Trophoblast cell (in vitro differentiated cells and primary cell): ENCODE data around the gene G2E3.

Source experiments
- DNase-seq, 2 donors: peaks; one replicate each; pipeline ENCODE4 v3.0.0-alpha.2; 2016
- H2AFZ ChIP-seq: 2 replicates; pipeline ENCODE4 v1.6.1; 2013; ENCODE audit warnings: low read length, moderate library complexity, mild to moderate bottlenecking; ENCODE audit not compliant: insufficient read depth, poor library complexity
- H2AK5ac ChIP-seq: 2 replicates; pipeline ENCODE4 v1.6.1; 2013; ENCODE audit warnings: mild to moderate bottlenecking, low read length
- H2BK120ac ChIP-seq: 2 replicates; pipeline ENCODE4 v1.6.1; 2013; ENCODE audit warnings: low read length, mild to moderate bottlenecking, moderate library complexity; ENCODE audit not compliant: insufficient read depth, poor library complexity
- H2BK12ac ChIP-seq: 2 replicates; pipeline ENCODE4 v1.6.1; 2013; ENCODE audit warnings: mild to moderate bottlenecking, low read length, moderate library complexity
- H2BK5ac ChIP-seq: 2 replicates; pipeline ENCODE4 v1.6.1; 2013; ENCODE audit warnings: low read length, low read depth, moderate library complexity, mild to moderate bottlenecking; ENCODE audit not compliant: poor library complexity
- H3K14ac ChIP-seq: 2 replicates; pipeline ENCODE4 v1.6.1; 2013; ENCODE audit warnings: mild to moderate bottlenecking, low read length
- H3K18ac ChIP-seq: 2 replicates; pipeline ENCODE4 v1.6.1; 2013; ENCODE audit warnings: mild to moderate bottlenecking, low read length
- H3K23ac ChIP-seq: 2 replicates; pipeline ENCODE4 v1.6.1; 2013; ENCODE audit warnings: low read length
- H3K27ac ChIP-seq: 2 replicates; pipeline ENCODE4 v1.5.1; 2013; ENCODE audit warnings: low read depth, mild to moderate bottlenecking, inconsistent platforms, low read length, moderate library complexity
- H3K27me3 ChIP-seq: 2 replicates; pipeline ENCODE4 v1.6.1; 2013; ENCODE audit warnings: inconsistent platforms, mild to moderate bottlenecking, low read length, moderate library complexity; ENCODE audit not compliant: insufficient read depth
- H3K36me3 ChIP-seq, 2 experiments: 1 replicate in 1 of 2; 2 replicates in 1 of 2; pipeline ENCODE4 v1.6.1; 2013; ENCODE audit warnings: low read length in 2 of 2, mild to moderate bottlenecking in 2 of 2, moderate library complexity in 1 of 2; ENCODE audit not compliant: insufficient read depth in 2 of 2, control insufficient read depth in 1 of 2
- H3K4ac ChIP-seq: 2 replicates; pipeline ENCODE4 v1.6.1; 2013; ENCODE audit warnings: low read depth, mild to moderate bottlenecking, low read length, moderate library complexity
- H3K4me1 ChIP-seq, 2 experiments: 1 replicate in 1 of 2; 2 replicates in 1 of 2; pipeline ENCODE4 v1.6.1; 2013; ENCODE audit warnings: low read length in 2 of 2, mild to moderate bottlenecking in 2 of 2, moderate library complexity in 1 of 2; ENCODE audit not compliant: insufficient read depth in 2 of 2, control insufficient read depth in 1 of 2
- H3K4me2 ChIP-seq: 2 replicates; pipeline ENCODE4 v1.6.1; 2013; ENCODE audit warnings: inconsistent platforms, mild to moderate bottlenecking, low read length, moderate library complexity
- H3K4me3 ChIP-seq: 2 replicates; pipeline ENCODE4 v1.5.1; 2013; ENCODE audit warnings: mild to moderate bottlenecking, low read depth, low read length, inconsistent platforms
- H3K79me1 ChIP-seq: one replicate; pipeline ENCODE4 v1.6.1; 2013; ENCODE audit warnings: low read length
- H3K79me2 ChIP-seq: 2 replicates; pipeline ENCODE4 v1.6.1; 2013; ENCODE audit warnings: low read length, mild to moderate bottlenecking; ENCODE audit not compliant: control insufficient read depth, insufficient read depth, poor library complexity
- H3K9ac ChIP-seq: 2 replicates; pipeline ENCODE4 v1.6.1; 2013; ENCODE audit warnings: mild to moderate bottlenecking, low read length
- H3K9me3 ChIP-seq: 2 replicates; pipeline ENCODE4 v1.6.1; 2013; ENCODE audit warnings: low read depth, mild to moderate bottlenecking, control low read depth, inconsistent platforms, low read length; ENCODE audit not compliant: insufficient read depth
- H4K12ac ChIP-seq: 2 replicates; pipeline ENCODE4 v1.6.1; 2013; ENCODE audit warnings: low read depth, mild to moderate bottlenecking, low read length, moderate library complexity
- H4K8ac ChIP-seq: 2 replicates; pipeline ENCODE4 v1.6.1; 2013; ENCODE audit warnings: low read depth, mild to moderate bottlenecking, low read length, moderate library complexity
- H4K91ac ChIP-seq: one replicate; pipeline ENCODE4 v1.6.1; 2013; ENCODE audit warnings: low read depth, mild to moderate bottlenecking, low read length, moderate library complexity
- WGBS: extraction: QIAGEN DNeasy Blood & Tissue Kit; methylation state at CpG from one replicate; pipeline ENCODE4 v1.1.7; 2013; ENCODE audit warnings: missing lambda C conversion rate; ENCODE audit not compliant: insufficient read length, insufficient coverage; ENCODE audit errors: extremely low coverage; 5-methylcytosine and 5-hydroxymethylcytosine counted together

Gene G2E3

GRCh38 chr14:30648471-30648870 lies 89.5 kb downstream of the G2E3 start:
- Histone ChIP-seq H3K4me2 (no peak overlapping the region), H2BK12ac (no peak overlapping the region), H3K4me3 (no peak overlapping the region), H3K27ac (no peak overlapping the region), H2AFZ (no peak overlapping the region), H3K23ac (no peak overlapping the region), H3K79me2 (no peaks in the 10 kb centered on the region), H3K27me3 (no peaks in the 10 kb centered on the region), H3K4me1 (no peaks in the 10 kb centered on the region), H2AK5ac (no peak overlapping the region), H3K79me1 (no peaks in the 10 kb centered on the region), H4K8ac (no peak overlapping the region), H3K18ac (no peak overlapping the region), H2BK5ac (no peak overlapping the region), H3K9me3 (no peaks in the 10 kb centered on the region), H4K91ac (no peak overlapping the region), H3K9ac (no peak overlapping the region), H2BK120ac (no peak overlapping the region), H3K36me3 (peaks cover 6 to 18% of the 10 kb centered on the region in 2 experiments), H4K12ac (no peak overlapping the region), H3K14ac (no peak overlapping the region), H3K4ac (no peak overlapping the region)
- DNase-seq = no peak
- WGBS = no CpG with 5 or more reads among the region's 2 CpGs

- Histone ChIP-seq H3K9ac (no peak overlapping the region), H3K79me1 (no peaks in the 10 kb centered on the region), H3K14ac (no peak overlapping the region), H3K36me3 (peaks cover 10 to 21% of the 10 kb centered on the region in 2 experiments), H3K27ac (no peak overlapping the region), H2AK5ac (no peak overlapping the region), H4K8ac (no peak overlapping the region), H3K9me3 (no peaks in the 10 kb centered on the region), H2BK12ac (no peak overlapping the region), H2BK5ac (no peak overlapping the region), H3K23ac (no peak overlapping the region), H3K4ac (no peak overlapping the region), H3K4me2 (no peak overlapping the region), H3K4me3 (no peak overlapping the region), H3K4me1 (no peaks in the 10 kb centered on the region), H3K18ac (no peak overlapping the region), H2BK120ac (no peak overlapping the region), H4K12ac (no peak overlapping the region), H4K91ac (no peak overlapping the region), H3K79me2 (no peaks in the 10 kb centered on the region), H2AFZ (no peak overlapping the region), H3K27me3 (no peaks in the 10 kb centered on the region)
- no CpG with 5 or more reads among the region's 6 CpGs for WGBS
- no peak for DNase-seq
These were observed 93.0 kb downstream of the G2E3 start for GRCh38 chr14:30651937-30652336.

- no peak overlapping the region for H2AFZ ChIP-seq
- H3K79me2 ChIP-seq = no peaks in the 10 kb centered on the region
- no peaks in the 10 kb centered on the region for H3K4me1 ChIP-seq
- no peak overlapping the region for H3K18ac ChIP-seq
- H4K8ac ChIP-seq = no peak overlapping the region
- H3K9ac ChIP-seq = no peak overlapping the region
- peaks cover 8 to 18% of the 10 kb centered on the region in 2 experiments for H3K36me3 ChIP-seq
- H3K4me3 ChIP-seq = no peak overlapping the region
- H3K27me3 ChIP-seq = no peaks in the 10 kb centered on the region
- no peak overlapping the region for H3K14ac ChIP-seq
- no peak overlapping the region for H2BK12ac ChIP-seq
- no peak overlapping the region for H2AK5ac ChIP-seq
- no peaks in the 10 kb centered on the region for H3K79me1 ChIP-seq
- no peak overlapping the region for H3K23ac ChIP-seq
- H2BK120ac ChIP-seq = no peak overlapping the region
- H3K4ac ChIP-seq = no peak overlapping the region
- H2BK5ac ChIP-seq = no peak overlapping the region
- no peak overlapping the region for H3K4me2 ChIP-seq
- no peak overlapping the region for H4K12ac ChIP-seq
- no peak overlapping the region for H3K27ac ChIP-seq
- DNase-seq = no peak
- H3K9me3 ChIP-seq = no peaks in the 10 kb centered on the region
- no peak overlapping the region for H4K91ac ChIP-seq
These were observed 96.2 kb downstream of the G2E3 start for GRCh38 chr14:30655124-30655523.

- no peaks in the 10 kb centered on the region for H3K79me1 ChIP-seq
- no peak overlapping the region for H4K8ac ChIP-seq
- no peak overlapping the region for H3K18ac ChIP-seq
- H3K36me3 ChIP-seq = peaks cover 8 to 17% of the 10 kb centered on the region in 2 experiments
- DNase-seq = no peak
- H2BK120ac ChIP-seq = no peak overlapping the region
- no peak overlapping the region for H3K9ac ChIP-seq
- H2BK12ac ChIP-seq = no peak overlapping the region
- no peak overlapping the region for H3K4me3 ChIP-seq
- H4K12ac ChIP-seq = no peak overlapping the region
- H2AFZ ChIP-seq = no peak overlapping the region
- H3K4me2 ChIP-seq = no peak overlapping the region
- no peak overlapping the region for H2AK5ac ChIP-seq
- H3K79me2 ChIP-seq = no peaks in the 10 kb centered on the region
- no peak overlapping the region for H3K4ac ChIP-seq
- no peak overlapping the region for H3K27ac ChIP-seq
- H3K27me3 ChIP-seq = no peaks in the 10 kb centered on the region
- H3K14ac ChIP-seq = no peak overlapping the region
- H3K9me3 ChIP-seq = no peaks in the 10 kb centered on the region
- no peak overlapping the region for H2BK5ac ChIP-seq
- H3K23ac ChIP-seq = no peak overlapping the region
- no CpG with 5 or more reads among the region's 3 CpGs for WGBS
- H3K4me1 ChIP-seq = no peaks in the 10 kb centered on the region
- no peak overlapping the region for H4K91ac ChIP-seq
These were observed 96.7 kb downstream of the G2E3 start for GRCh38 chr14:30655658-30656057.
